SU-DHL-6 (cell line): ENCODE data around the gene SLC15A2.

ENCODE experiments used
- H2AFZ ChIP-seq: fragments of 200-600 bp; sonication (generic); 2 replicates; pipeline ENCODE4 v1.6.1; 2014; ENCODE audit warnings: low read depth, mild to moderate bottlenecking, moderate library complexity, mixed read lengths, antibody characterized with exemption, low read length; ENCODE audit not compliant: severe bottlenecking
- H3F3A ChIP-seq: fragments of 200-600 bp; shearing (Covaris generic); 2 replicates; pipeline ENCODE4 v1.6.0; 2016; ENCODE audit warnings: antibody characterized with exemption, mild to moderate bottlenecking; ENCODE audit not compliant: insufficient read depth
- H3K27ac ChIP-seq: fragments of 200-600 bp; sonication (generic); 2 replicates; pipeline ENCODE4 v1.5.1; 2016; ENCODE audit warnings: low read depth, mild to moderate bottlenecking, low read length, moderate library complexity, mixed read lengths
- H3K27me3 ChIP-seq: fragments of 200-600 bp; sonication (generic), shearing (Covaris generic); 2 replicates; pipeline ENCODE4 v1.6.0; 2014; ENCODE audit warnings: mild to moderate bottlenecking, low read length
- H3K36me3 ChIP-seq: fragments of 200-600 bp; sonication (generic); 2 replicates; pipeline ENCODE4 v1.6.1; 2014; ENCODE audit warnings: mild to moderate bottlenecking, low read length, mixed read lengths
- H3K4me2 ChIP-seq: fragments of 300-600, 200-600 bp; shearing (Covaris generic), sonication (generic); 2 replicates; pipeline ENCODE4 v1.6.0; 2014; ENCODE audit warnings: low read length, low read depth, mild to moderate bottlenecking; ENCODE audit not compliant: poor library complexity, severe bottlenecking
- H3K4me3 ChIP-seq: fragments of 200-600 bp; sonication (generic); 2 replicates; pipeline ENCODE4 v1.5.1; 2014; ENCODE audit warnings: antibody characterized with exemption, low read length, mild to moderate bottlenecking, mixed read lengths; ENCODE audit not compliant: insufficient read depth, poor library complexity, severe bottlenecking
- H3K79me2 ChIP-seq: fragments of 200-600 bp; sonication (generic); 2 replicates; pipeline ENCODE4 v1.6.1; 2014; ENCODE audit warnings: mild to moderate bottlenecking, low read length, moderate library complexity; ENCODE audit not compliant: insufficient read depth
- H3K9ac ChIP-seq: fragments of 200-600 bp; sonication (generic); 2 replicates; pipeline ENCODE4 v1.7.0; 2014; ENCODE audit warnings: mild to moderate bottlenecking, low read length
- H3K9me2 ChIP-seq: fragments of 200-600 bp; sonication (generic); replicated peaks from 2 replicates; pipeline ENCODE4 v1.6.1; 2014; ENCODE audit warnings: low read length; ENCODE audit not compliant: insufficient read depth
- H3K9me3 ChIP-seq: fragments of 200-600 bp; sonication (generic); 2 replicates; pipeline ENCODE4 v1.6.1; 2014; ENCODE audit warnings: low read length, mixed read lengths; ENCODE audit not compliant: insufficient read depth
- H4K20me1 ChIP-seq: fragments of 200-600 bp; sonication (generic); 2 replicates; pipeline ENCODE4 v1.6.1; 2014; ENCODE audit warnings: low read depth, mild to moderate bottlenecking, antibody characterized with exemption, low read length, moderate library complexity, mixed read lengths
- CTCF ChIP-seq: fragments of 200-600 bp; sonication (generic); IDR thresholded peaks from one replicate; pipeline ENCODE4 v1.5.1; 2017; ENCODE audit warnings: antibody characterized with exemption, mild to moderate bottlenecking, low read length, moderate library complexity; ENCODE audit not compliant: insufficient read depth, poor library complexity, severe bottlenecking
- EZH2phosphoT487 ChIP-seq: fragments of 200-600 bp; sonication (generic), shearing (Covaris generic); conservative IDR thresholded peaks from 2 replicates; pipeline ENCODE4 v1.6.1; 2018; ENCODE audit warnings: mild to moderate bottlenecking, antibody characterized with exemption, low read length, moderate library complexity, mixed read lengths

SLC15A2 gene

DNA sequence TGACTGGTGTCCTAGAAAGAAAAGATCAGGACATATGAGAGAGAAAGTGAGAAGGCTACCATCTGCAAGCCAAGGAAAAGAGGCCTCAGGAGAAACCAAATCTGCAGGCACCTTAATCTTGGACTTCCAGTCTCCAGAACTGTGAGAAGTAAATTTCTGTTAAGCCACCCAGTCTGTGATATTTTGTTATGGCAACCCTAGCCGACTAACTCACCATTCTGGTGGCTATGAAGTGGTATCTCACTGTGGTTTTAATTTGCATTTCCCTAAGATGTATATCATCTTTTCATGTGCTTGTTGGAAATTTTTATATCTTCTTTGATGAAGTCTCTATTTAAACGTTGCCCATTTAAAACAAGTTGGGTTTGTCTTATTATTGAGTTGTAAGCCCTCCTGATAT lies 87.3 kb downstream of the SLC15A2 start:
- Histone ChIP-seq H3K4me3 (no peak overlapping the region), H3K9me2 (no peaks in the 10 kb centered on the region), H3K27ac (peak overlapping the region; percentile 47), H3K9ac (no peak overlapping the region), H4K20me1 (no peaks in the 10 kb centered on the region), H2AFZ (no peak overlapping the region), H3K36me3 (peaks cover 23% of the 10 kb centered on the region), H3K9me3 (no peaks in the 10 kb centered on the region; the same call in 1 of the 2 replicates), H3F3A (peaks cover 6% of the 10 kb centered on the region; the same call in 1 of the 2 replicates), H3K79me2 (no peaks in the 10 kb centered on the region), H3K4me2 (peak overlapping the region; percentile 39), H3K27me3 (no peaks in the 10 kb centered on the region)
- TF ChIP-seq EZH2phosphoT487 (no peak), CTCF (no peak)

DNA sequence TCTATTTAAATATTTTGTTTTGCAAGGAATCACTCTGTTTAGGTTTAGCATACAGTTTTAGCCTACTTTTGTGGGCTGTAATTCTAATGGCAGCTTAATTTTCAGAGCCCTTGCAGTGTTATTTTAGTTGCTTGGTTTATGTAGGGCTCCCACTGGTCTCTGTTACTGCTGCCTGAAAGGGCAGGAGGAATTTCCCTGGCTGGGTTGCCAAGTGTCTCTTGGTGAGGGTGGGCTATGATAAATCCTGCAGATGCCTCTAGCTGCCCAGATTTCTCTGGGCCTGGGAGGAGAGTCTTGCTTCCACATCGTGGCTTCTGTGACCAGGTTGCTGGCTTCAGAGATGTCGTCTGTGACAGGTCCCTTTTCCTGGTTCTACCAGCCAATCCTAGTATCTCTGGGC lies 91.6 kb downstream of the SLC15A2 start:
- peaks cover 26% of the 10 kb centered on the region for H3K36me3 ChIP-seq
- H3K79me2 ChIP-seq = no peaks in the 10 kb centered on the region
- H3K9me3 ChIP-seq = no peaks in the 10 kb centered on the region; the same call in 1 of the 2 replicates
- no peak overlapping the region for H3K4me3 ChIP-seq
- no peak overlapping the region for H3K27ac ChIP-seq
- no peak overlapping the region for H3K9ac ChIP-seq
- TF ChIP-seq EZH2phosphoT487 (no peak), CTCF (no peak)
- H4K20me1 ChIP-seq = no peaks in the 10 kb centered on the region
- no peak overlapping the region for H3K4me2 ChIP-seq
- H2AFZ ChIP-seq = no peak overlapping the region
- no peaks in the 10 kb centered on the region for H3F3A ChIP-seq
- H3K9me2 ChIP-seq = no peaks in the 10 kb centered on the region
- H3K27me3 ChIP-seq = no peaks in the 10 kb centered on the region

GRCh38 chr3:121988146-121988545 lies 93.9 kb downstream of the SLC15A2 start:
- H3K4me3 ChIP-seq = no peak overlapping the region
- peaks cover 25% of the 10 kb centered on the region for H3K36me3 ChIP-seq
- H3K27ac ChIP-seq = no peak overlapping the region
- H3F3A ChIP-seq = peaks cover 14% of the 10 kb centered on the region
- H3K79me2 ChIP-seq = no peaks in the 10 kb centered on the region
- H3K9me3 ChIP-seq = no peaks in the 10 kb centered on the region; the same call in 1 of the 2 replicates
- no peak overlapping the region for H2AFZ ChIP-seq
- no peak overlapping the region for H3K4me2 ChIP-seq
- H3K27me3 ChIP-seq = no peaks in the 10 kb centered on the region
- H3K9me2 ChIP-seq = no peaks in the 10 kb centered on the region
- H3K9ac ChIP-seq = no peak overlapping the region
- TF ChIP-seq CTCF (no peak), EZH2phosphoT487 (no peak)
- H4K20me1 ChIP-seq = no peaks in the 10 kb centered on the region
